HG03103 (cell line): ENCODE measurements around the gene CNDP2.

Experiments used
- ATAC-seq: cut with Tn5 transposase; IDR thresholded peaks from one replicate; pipeline ENCODE4 v1.9.1; 2021; ENCODE audit warnings: low read depth; ENCODE audit not compliant: unreplicated experiment

Gene CNDP2

GRCh38 chr18:74495581-74496507 lies at the start of gene CNDP2:
Gene CNDP2 (plus strand): TSS chr18:74496363. CDS start chr18:74499974, 3,611 bp downstream.
- peak; percentile 65 for ATAC-seq

GRCh38 chr18:74446631-74447403 lies 49.3 kb upstream of the CNDP2 start:
- no peak for ATAC-seq

GRCh38 chr18:74447404-74448152 lies 48.6 kb upstream of the CNDP2 start:
- ATAC-seq: no peak

GRCh38 chr18:74450626-74451025 lies 45.5 kb upstream of the CNDP2 start:
- no peak for ATAC-seq

GRCh38 chr18:74451148-74451547 lies 45.0 kb upstream of the CNDP2 start:
- no peak for ATAC-seq

GRCh38 chr18:74453016-74453566 lies 43.1 kb upstream of the CNDP2 start:
- ATAC-seq: no peak

- no peak for ATAC-seq
Observed at GRCh38 chr18:74453642-74454198, 42.4 kb upstream of the CNDP2 start.

GRCh38 chr18:74454279-74454751 lies 41.8 kb upstream of the CNDP2 start:
- ATAC-seq: no peak

- ATAC-seq: no peak
Observed at GRCh38 chr18:74455386-74455785, 40.8 kb upstream of the CNDP2 start.

- ATAC-seq: no peak
Observed at GRCh38 chr18:74456017-74456348, 40.2 kb upstream of the CNDP2 start.

GRCh38 chr18:74456349-74457042 lies 39.7 kb upstream of the CNDP2 start:
- ATAC-seq: no peak

- ATAC-seq: no peak
Observed at GRCh38 chr18:74457043-74457724, 39.0 kb upstream of the CNDP2 start, which contains the start of gene DIPK1C. Gene DIPK1C (minus strand): TSS chr18:74457308. CDS start chr18:74457259, 49 bp downstream.

- no peak for ATAC-seq
Observed at GRCh38 chr18:74457725-74458421, 38.3 kb upstream of the CNDP2 start.

GRCh38 chr18:74459889-74460288 lies 36.3 kb upstream of the CNDP2 start:
- ATAC-seq: no peak

- no peak for ATAC-seq
Observed at GRCh38 chr18:74460825-74461224, 35.3 kb upstream of the CNDP2 start.

- ATAC-seq: no peak
Observed at GRCh38 chr18:74463254-74463653, 32.9 kb upstream of the CNDP2 start.

- no peak for ATAC-seq
Observed at GRCh38 chr18:74463983-74464382, 32.2 kb upstream of the CNDP2 start.

GRCh38 chr18:74465775-74466174 lies 30.4 kb upstream of the CNDP2 start:
- no peak for ATAC-seq
